Measurements from ENCODE around the gene EEF1A2. TPM values are rescaled to one million over a fixed set of nuclear protein-coding genes. Genes with fewer than 3 reads are reported as not detected.

The EEF1A2 gene
- total RNA-seq, 1 donor from 2014 or later = 37.6 TPM

- no peaks in the 10 kb centered on the region for H3K79me2 ChIP-seq (ENCODE audit: insufficient read depth, low read length)
- Mint-ChIP-seq H3K4me1 (ENCODE audit: low read depth, unreplicated experiment) (peaks cover 2% of the 10 kb centered on the region), H3K36me3 (ENCODE audit: low read depth, unreplicated experiment) (no peaks in the 10 kb centered on the region), H3K27ac (ENCODE audit: unreplicated experiment) (no peak within 1 kb of the TSS), H3K27me3 (ENCODE audit: low read depth, unreplicated experiment) (no peaks in the 10 kb centered on the region), H3K9me3 (ENCODE audit: unreplicated experiment) (no peaks in the 10 kb centered on the region), H3K4me3 (ENCODE audit: unreplicated experiment) (no peak within 1 kb of the TSS)
- H3K9ac ChIP-seq (ENCODE audit: low read length) = peak within 1 kb of the TSS; percentile 50
- FAIRE-seq = no peak
- peak within 1 kb of the TSS; percentile 81 for H2AFZ ChIP-seq (ENCODE audit: low read depth, low read length)
- TF ChIP-seq, protein P1, sequence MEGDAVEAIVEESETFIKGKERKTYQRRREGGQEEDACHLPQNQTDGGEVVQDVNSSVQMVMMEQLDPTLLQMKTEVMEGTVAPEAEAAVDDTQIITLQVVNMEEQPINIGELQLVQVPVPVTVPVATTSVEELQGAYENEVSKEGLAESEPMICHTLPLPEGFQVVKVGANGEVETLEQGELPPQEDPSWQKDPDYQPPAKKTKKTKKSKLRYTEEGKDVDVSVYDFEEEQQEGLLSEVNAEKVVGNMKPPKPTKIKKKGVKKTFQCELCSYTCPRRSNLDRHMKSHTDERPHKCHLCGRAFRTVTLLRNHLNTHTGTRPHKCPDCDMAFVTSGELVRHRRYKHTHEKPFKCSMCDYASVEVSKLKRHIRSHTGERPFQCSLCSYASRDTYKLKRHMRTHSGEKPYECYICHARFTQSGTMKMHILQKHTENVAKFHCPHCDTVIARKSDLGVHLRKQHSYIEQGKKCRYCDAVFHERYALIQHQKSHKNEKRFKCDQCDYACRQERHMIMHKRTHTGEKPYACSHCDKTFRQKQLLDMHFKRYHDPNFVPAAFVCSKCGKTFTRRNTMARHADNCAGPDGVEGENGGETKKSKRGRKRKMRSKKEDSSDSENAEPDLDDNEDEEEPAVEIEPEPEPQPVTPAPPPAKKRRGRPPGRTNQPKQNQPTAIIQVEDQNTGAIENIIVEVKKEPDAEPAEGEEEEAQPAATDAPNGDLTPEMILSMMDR (IDR thresholded peaks at IDR 0.05; ENCODE audit: insufficient read depth, low read depth, low read length) = no peak
- TF ChIP-seq EZH2 (IDR thresholded peaks at IDR 0.05; ENCODE audit: insufficient read depth, low read length) = no peak
- H3K4me3 ChIP-seq (ENCODE audit: insufficient read depth, low read depth, low read length) = peak within 1 kb of the TSS; percentile 23
- H3K36me3 ChIP-seq (ENCODE audit: insufficient read depth, low read length) = no peaks in the 10 kb centered on the region
- H3K4me1 ChIP-seq (ENCODE audit: insufficient read depth, low read length) = peaks cover 8% of the 10 kb centered on the region
- H4K20me1 ChIP-seq (ENCODE audit: insufficient read depth, low read length) = no peaks in the 10 kb centered on the region
- H3K27me3 ChIP-seq (ENCODE audit: insufficient read depth, low read length) = no peaks in the 10 kb centered on the region
- H3K9me3 ChIP-seq (ENCODE audit: insufficient read depth, low read depth, low read length) = no peaks in the 10 kb centered on the region
- DNase-seq (ENCODE audit: low read depth) = no peak
- H3K4me2 ChIP-seq (ENCODE audit: low read length) = peak within 1 kb of the TSS; percentile 79
- H3K27ac ChIP-seq (ENCODE audit: low read depth, low read length) = no peak within 1 kb of the TSS
These were observed 38.2 kb upstream of the EEF1A2 start, which contains the start of gene PTK6 for GRCh38 chr20:63536997-63537524. Gene PTK6 (minus strand): TSS chr20:63537376. CDS start chr20:63537314, 62 bp downstream.

DNA sequence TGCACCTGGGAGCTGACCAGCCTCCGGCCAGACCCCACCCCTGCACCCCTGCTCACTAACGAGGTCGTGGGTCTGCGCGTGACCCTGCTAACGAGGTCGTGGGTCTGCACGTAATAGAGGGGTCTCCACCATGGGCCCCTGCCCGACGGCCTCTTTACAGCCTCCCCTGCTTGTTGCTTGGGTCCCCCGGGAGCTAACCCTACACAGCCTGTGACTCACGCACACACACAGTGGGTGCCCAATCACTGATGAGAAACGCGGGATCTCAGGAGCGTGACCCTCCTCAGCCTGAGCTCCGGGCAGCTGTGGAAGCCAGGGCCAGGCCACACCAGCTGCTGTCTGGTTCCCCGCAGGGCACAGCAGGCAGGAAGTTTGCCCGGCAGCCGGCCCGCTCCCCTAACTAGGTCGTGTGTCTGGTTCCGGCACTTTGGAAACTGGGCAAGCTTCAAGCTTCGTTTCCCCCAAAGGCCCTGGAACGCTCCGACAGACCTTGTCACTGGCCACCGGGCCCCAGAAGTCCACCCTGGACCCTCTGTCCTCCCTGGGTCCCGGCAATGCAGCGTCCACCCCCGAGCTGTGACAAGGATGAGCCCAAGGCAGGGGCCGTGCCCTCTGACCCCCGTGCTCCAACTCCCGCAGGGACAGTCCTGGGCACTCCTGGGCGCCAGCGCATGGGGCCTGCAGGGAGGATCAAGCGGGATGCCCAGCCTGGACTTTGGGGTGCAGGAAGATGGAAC is 37.5 kb upstream of the EEF1A2 start:
- no peak overlapping the region for H3K27ac Mint-ChIP-seq (ENCODE audit: unreplicated experiment)
- H3K4me1 Mint-ChIP-seq (ENCODE audit: low read depth, unreplicated experiment) = peaks cover 2% of the 10 kb centered on the region
- H2AFZ ChIP-seq (ENCODE audit: low read depth, low read length) = no peak overlapping the region

More for the DNA sequence above, 37.5 kb upstream of the EEF1A2 start:
- no peaks in the 10 kb centered on the region for H3K27me3 Mint-ChIP-seq (ENCODE audit: low read depth, unreplicated experiment)
- H3K79me2 ChIP-seq (ENCODE audit: insufficient read depth, low read length) = no peaks in the 10 kb centered on the region
- H3K36me3 ChIP-seq (ENCODE audit: insufficient read depth, low read length) = no peaks in the 10 kb centered on the region
- no peak overlapping the region for H3K4me2 ChIP-seq (ENCODE audit: low read length)
- no peaks in the 10 kb centered on the region for H3K9me3 Mint-ChIP-seq (ENCODE audit: unreplicated experiment)
- H3K4me3 Mint-ChIP-seq (ENCODE audit: unreplicated experiment) = no peak overlapping the region
- no peaks in the 10 kb centered on the region for H3K9me3 ChIP-seq (ENCODE audit: insufficient read depth, low read depth, low read length)
- DNase-seq (ENCODE audit: low read depth) (no peak), FAIRE-seq (no peak)
- no peak overlapping the region for H3K4me3 ChIP-seq (ENCODE audit: insufficient read depth, low read depth, low read length)
- no peak for TF ChIP-seq EZH2 (IDR thresholded peaks at IDR 0.05; ENCODE audit: insufficient read depth, low read length)
- TF ChIP-seq, protein P1 (IDR thresholded peaks at IDR 0.05; ENCODE audit: insufficient read depth, low read depth, low read length) = no peak
- H3K9ac ChIP-seq (ENCODE audit: low read length) = no peak overlapping the region
- H3K27ac ChIP-seq (ENCODE audit: low read depth, low read length) = no peak overlapping the region
- no peaks in the 10 kb centered on the region for H3K36me3 Mint-ChIP-seq (ENCODE audit: low read depth, unreplicated experiment)
- peaks cover 8% of the 10 kb centered on the region for H3K4me1 ChIP-seq (ENCODE audit: insufficient read depth, low read length)
- no peaks in the 10 kb centered on the region for H3K27me3 ChIP-seq (ENCODE audit: insufficient read depth, low read length)
- H4K20me1 ChIP-seq (ENCODE audit: insufficient read depth, low read length) = no peaks in the 10 kb centered on the region

Data from astrocyte (in vitro differentiated cells and primary cell).